Hematopoietic multipotent progenitor cell (in vitro differentiated cells): ENCODE data around the gene NAT16. TPM values are rescaled to one million over a fixed set of nuclear protein-coding genes. Genes with fewer than 3 reads are reported as not detected.
A peak's percentile ranks its signal among the peaks of the same experiment; 100 is the strongest.

Experiments
- DNase-seq, 3 donors: peaks; one replicate each; pipeline ENCODE4 v3.0.0-alpha.2; 2011 to 2015; ENCODE audit warnings: low read depth in 2 of 3, low spot score in 2 of 3
- total RNA-seq: library from RNA; depleted of rRNA; stranded (reverse); fragments of >200 nt; gene quantifications from one replicate; pipeline ENCODE4 v1.2.3, GENCODE V29; 2012

NAT16 gene
- total RNA-seq, 1 donor: not detected

DNA sequence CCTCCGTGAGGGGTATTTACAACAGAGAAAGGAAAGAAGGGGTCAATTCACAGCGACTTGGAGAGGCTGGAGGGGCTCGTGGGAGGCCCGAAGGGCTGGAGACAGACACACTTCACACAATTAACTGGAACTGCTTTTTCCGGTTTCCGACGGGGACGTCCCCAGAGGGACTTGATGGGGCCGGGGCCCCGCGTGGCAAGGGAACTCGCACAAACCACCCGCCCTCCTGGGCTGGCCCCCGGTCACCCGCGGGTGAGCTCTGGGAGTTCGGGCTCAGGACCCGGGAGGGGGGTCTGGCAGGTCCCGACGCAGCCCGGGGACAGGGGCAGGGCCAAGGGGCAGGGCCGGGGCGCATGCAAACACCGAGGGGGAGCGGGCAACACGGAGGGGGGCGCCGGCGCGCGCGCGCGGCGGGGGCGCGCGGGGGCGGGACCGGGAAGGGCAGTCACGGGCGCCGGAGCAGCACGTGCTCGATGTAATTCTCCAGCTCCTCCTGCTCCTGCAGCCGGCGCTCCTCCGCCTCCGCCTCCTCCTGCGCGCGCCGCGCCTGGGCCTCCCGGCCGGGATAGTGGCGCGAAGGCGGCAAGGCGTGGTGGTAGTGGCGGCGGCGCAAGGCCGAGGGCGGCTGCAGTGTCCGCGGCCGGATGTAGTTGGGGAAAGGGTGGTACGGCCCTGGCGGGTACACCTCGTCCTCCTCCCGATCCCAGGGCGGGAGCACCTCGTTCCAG, 17.4 kb downstream of the NAT16 start:
- no peak for DNase-seq

DNA sequence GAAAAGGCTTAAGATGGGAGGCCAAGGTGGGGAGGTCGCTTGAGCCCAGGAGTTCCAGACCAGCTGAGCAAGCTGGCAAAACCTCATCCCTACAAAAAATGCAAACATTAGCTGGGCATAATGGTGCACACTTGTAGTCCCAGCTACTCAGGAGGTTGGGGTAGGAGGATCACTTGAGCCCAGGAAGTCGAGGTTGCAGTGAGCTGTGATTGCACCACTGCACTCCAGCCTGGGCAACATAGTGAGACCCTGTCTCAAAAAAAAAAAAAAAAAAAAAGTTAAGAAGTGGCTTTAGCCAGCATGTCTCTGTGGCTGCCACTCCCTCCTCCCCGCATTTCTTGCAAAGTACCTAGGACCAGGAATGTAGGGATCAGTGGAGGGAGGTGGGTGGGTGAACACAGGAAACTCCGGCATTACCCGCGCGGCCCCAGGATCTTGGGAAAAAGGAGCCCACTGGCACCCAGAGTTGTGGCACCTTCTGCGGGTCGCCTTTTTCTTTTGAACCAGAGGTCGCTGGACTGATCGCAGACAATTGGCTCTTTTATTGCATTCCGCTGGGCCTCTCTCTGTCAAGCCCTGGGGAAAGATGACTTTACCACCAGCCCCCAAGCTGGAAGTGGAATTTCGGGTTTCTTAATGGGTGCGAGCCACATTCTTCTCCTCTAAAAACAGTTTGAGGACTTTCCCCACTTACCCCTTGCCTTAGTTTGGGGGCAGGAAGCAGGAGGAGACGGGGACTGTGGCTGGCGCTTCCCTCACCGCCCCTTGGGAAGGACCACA, 18.2 kb downstream of the NAT16 start:
- DNase-seq: no peak

DNA sequence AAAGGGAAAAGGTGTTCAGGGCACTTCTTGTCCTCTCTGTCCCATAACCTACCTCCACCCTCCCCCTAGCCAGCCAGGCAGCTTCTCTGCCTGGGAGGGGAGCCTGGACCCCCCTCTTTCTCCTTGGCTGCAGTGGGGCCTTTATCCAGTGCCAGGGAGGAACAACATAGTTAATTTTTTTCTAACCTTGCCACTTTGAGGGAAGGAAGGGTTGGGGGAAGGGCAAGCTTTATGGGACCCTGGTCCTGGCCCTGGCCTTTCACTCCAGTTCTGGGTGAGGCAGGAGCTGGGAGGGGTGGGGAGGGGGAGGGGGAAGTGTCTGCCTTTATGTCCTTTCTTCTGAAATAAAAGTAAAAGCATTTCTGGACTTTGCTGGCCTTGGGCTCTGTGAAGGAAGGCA, 19.2 kb downstream of the NAT16 start:
- no peak for DNase-seq

DNA sequence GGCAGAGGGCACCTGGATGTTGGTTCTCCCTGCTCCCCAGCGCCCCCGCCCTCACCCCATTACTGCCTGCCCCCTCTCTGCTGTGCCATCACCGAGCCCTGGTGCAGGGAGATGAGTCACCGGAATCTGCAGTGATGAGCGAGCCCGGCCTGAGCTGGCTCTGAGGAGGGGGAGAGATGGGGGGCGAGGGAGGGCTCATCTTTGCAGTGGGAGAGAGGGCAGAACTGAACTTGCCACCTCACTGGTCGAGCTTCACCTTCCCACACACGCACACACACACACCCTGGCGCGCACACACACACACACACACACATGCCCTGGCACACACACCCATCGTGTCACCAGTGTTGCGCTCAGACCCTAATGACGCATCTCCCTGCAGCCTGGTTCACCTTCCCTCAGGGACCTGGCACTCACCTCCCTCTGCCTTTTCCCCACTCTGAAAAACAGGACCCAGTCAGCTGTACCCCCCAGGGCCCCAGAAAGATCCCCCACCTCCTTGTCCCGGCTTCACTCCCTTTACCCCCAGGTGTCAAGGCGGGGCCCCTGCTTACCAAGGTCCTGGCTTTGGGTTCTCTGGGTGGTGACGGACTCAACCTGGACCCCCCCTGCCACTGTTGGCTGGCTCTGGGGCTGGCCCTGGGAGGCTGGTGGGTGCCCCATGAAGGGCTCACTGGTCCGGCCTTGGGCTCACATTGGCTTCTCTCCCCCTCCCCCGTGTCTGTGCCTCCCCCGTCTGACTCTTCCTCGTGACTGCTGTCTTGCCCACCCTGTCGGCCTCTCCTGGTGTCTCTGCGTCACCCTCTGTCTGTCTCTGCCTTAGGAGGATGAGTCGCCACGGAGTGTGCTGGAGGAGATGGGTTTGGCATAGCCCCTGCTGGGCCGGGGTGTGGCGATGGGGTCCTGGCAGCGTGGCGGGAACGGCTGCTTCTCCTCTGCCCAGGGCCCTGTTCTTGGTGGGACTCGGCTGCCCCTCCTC, 20.1 kb downstream of the NAT16 start:
- DNase-seq: no peak

DNA sequence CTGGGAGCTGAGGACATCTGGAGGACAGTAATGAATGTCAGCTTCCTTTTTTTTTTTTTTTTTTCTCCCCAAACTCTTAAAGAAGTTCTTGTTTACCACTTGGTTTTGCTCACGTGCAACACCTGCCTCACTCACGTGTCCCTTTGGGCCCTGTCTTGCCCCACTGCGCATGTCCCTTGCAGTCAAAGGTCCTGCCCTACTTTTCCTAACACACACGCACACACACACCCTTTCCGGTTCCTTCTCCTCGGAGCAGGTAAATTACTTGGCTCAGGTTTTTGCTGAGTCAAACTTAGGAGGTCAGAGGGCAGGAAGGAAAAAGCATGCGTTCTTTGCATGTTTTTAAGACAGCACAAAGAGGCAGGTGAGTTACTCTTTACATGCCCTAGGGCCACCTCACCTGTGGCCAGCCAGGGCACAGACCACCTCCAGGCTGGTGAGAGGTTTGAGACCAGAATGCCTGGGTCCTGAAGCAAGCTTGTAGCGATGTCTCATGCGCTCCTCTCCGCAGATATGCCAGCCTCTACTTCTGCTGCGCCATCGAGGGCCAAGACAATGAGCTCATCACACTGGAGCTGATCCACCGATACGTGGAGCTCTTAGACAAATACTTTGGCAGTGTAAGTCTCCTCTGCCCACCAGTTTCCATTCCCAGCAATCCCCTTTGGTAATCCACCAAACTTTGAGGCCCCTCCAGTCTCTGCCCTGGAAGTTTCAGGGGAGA, 23.1 kb downstream of the NAT16 start:
- DNase-seq: no peak

DNA sequence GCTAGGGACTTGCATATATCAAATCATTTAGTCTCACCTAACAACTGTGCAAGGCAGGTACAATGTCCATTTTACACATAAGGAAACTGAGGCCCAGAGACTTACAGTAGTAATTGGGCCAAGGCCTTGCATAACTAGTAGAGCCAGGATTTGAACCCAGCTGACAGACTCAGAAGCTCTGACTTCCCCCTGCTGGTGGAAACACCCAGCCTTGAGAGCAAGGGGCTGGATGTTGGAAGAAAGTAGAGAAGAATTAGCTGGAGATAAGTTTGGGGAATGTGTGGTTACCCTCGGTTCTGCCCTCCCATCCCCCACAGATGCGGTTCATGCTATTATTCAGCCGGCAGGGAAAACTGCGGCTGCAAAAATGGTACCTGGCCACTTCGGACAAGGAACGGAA, 23.8 kb downstream of the NAT16 start:
- no peak for DNase-seq

DNA sequence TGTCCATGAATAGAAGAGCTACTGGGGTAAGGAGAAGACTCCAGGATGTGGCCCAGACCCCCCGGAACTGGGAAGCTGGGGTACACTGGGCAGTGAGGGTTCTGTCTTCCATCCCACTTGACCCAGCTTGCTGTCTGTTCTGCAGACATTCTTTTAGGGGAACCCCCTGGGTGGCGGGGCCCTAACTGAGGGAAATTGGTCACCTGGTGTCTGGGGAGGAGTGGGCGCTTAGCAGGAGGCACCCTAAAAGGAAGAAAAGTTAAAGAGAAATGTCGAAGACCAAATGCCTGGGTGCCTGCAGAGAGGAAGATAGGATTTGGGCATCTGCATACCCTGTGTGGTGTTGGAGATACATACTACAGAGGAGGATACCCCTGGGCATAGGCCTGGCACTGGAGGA, 24.8 kb downstream of the NAT16 start:
- DNase-seq: no peak

DNA sequence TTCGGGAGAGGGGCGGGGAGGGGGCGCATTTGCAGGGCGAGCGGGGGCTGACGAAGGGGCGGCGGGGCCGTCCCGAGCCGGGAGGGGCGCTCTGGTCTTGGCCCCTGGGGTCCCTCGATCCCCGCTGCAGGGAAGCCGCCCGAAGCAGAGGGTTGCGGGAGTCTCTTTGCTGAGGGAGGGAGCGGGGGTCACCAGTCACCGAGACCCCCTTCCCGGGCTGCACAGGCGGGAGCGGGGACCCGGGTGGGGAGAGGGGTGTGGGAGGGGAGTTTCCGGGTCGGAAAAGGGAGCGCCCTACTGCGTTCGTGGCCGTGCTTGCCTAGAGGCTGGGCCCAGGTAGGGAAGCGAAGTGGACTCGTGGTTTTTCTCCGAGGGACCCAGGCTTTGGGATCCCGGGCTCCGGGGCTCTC, 25.4 kb downstream of the NAT16 start:
- no peak for DNase-seq

DNA sequence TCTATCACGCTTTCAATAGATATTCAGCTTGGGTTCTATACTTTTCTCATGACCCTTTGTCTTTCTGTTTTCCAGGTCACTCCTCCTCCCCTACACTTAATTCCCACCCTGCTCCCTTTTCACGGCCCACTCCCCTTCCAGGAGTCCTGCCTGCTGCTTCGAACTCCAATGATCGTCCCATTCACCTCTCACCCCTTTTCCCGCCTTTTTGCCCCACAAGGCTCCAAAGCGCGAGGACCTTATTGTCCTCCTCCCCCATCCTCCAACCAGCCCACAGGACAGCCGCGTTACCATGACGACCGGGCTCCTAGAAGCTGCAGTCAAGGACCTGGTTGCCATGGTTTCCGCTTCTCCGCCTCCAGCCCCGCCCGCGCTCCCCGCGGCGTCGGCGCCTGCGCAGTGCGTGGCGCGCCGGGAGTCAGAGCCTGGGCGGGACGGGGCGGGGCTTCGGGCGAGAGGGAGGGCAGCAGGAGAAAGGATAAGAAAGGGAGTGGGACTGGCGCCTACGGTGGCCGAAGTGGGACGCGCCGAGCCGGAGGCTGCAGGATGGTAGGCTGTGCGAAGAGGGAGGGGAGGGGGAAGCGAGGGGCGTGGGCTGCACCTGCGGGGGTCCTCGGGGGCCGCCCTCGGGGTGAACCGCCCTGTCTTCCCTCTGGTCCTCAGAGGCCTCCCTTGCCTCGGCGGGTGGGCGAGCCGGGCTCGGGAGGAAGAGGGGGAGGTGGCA, 26.0 kb downstream of the NAT16 start, which contains the start of gene AP1S1:
AP1S1 (plus strand) TSS at position 508 of the 724 bp plus-strand sequence; CDS start at position 547, 39 bp downstream.
- peak; percentile 90 to 93 (median 90) for DNase-seq

DNA sequence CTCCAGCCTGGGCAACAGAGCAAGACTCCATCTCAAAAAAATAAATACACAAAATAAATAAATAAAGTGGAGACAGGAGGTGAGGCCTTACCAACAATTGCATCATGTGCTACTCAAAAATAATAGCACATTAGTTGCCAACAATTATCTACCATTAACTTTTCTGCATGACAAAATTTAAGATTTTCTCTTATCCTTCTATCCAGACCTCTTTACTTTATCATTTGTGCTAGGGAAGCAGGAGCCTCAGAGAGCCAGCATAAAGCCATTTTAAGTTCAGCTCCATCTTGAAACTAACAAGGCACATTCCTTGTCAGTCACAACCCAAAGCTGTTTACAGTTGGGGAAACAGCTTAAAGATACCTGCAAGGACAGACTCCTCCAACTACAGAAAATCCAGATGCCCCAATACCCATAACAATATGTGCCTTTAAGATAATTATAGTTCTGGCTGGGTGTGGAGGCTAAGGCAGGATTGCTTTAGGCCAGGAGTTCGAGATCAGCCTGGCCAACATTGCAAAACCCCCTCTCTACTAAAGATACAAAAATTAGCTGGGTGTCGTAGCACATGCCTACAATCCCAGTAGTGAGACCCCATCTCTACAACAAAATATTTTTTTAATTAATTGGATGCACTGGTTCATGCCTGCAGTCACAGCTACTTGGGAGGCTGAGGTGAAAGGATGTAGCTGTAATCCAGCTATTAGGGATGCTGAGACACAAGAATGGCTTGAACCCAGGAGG, 28.0 kb downstream of the NAT16 start:
- DNase-seq: no peak

DNA sequence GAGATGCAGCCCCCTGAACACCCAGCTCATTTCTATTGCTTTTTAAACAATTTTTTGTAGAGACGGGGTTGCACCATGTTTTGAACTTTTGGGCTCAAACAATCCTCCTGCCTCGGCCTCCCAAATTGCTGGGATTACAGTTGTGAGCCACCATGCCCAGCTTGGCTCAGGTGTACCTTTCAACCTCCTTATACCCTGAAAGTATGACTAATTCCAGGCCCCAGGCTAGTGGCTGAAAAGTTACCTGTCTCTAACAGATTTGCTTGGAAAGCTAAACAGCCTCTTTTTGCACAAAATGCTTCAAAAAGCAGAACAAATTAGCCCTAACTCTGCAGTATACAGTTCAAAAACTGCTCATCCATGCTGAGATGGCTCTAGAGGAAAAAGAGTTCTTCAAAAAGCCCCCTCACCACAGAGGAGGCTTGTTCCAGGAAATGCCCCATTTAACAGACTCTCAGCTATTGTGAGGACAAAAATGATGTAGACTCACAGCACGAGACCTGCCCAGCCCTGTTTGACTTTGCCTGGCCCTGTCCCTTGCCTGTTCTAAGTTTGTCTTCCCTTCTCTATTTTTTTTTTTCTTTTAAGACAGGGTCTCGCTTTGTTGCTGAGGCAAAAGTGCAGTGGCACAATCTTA, 39.2 kb downstream of the NAT16 start:
- DNase-seq: no peak

DNA sequence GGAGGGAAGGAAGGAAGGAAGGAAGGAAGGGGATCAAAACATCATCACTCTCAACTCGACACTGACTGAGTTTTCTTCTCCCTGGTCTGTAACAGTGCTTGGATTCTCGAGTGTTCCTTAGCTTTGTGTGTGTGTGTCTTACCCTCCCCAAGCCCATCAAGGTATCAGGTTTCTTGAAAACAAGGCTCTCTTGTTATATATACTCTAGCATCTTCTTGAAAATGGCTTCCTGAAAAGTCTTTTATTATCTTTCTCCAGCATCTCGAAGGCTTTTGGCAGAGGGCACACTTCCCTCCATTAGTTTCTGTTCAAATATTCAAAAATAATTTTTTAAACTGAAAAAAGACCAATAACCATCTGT, 39.8 kb downstream of the NAT16 start:
- no peak for DNase-seq

DNA sequence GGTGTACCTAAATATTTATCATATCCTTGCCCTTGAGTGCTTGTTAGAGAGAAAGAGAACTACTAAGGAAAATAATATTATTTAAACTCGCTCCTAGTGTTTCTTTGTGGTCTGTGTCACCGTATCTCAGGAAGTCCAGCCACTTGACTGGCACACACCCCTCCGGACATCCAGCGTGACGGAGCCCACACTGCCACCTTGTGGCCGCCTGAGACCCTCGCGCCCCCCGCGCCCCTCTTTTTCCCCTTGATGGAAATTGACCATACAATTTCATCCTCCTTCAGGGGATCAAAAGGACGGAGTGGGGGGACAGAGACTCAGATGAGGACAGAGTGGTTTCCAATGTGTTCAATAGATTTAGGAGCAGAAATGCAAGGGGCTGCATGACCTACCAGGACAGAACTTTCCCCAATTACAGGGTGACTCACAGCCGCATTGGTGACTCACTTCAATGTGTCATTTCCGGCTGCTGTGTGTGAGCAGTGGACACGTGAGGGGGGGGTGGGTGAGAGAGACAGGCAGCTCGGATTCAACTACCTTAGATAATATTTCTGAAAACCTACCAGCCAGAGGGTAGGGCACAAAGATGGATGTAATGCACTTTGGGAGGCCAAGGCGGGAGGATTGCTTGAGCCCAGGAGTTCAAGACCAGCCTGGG, 41.8 kb downstream of the NAT16 start:
- DNase-seq: peak in 2 of 3 donors; percentile 96 to 98

DNA sequence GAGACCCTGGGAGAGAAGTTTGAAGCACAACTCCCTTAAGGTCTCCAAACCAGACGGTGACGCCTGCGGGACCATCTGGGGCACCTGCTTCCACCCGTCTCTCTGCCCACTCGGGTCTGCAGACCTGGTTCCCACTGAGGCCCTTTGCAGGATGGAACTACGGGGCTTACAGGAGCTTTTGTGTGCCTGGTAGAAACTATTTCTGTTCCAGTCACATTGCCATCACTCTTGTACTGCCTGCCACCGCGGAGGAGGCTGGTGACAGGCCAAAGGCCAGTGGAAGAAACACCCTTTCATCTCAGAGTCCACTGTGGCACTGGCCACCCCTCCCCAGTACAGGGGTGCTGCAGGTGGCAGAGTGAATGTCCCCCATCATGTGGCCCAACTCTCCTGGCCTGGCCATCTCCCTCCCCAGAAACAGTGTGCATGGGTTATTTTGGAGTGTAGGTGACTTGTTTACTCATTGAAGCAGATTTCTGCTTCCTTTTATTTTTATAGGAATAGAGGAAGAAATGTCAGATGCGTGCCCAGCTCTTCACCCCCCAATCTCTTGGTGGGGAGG, 42.4 kb downstream of the NAT16 start:
- no peak for DNase-seq

DNA sequence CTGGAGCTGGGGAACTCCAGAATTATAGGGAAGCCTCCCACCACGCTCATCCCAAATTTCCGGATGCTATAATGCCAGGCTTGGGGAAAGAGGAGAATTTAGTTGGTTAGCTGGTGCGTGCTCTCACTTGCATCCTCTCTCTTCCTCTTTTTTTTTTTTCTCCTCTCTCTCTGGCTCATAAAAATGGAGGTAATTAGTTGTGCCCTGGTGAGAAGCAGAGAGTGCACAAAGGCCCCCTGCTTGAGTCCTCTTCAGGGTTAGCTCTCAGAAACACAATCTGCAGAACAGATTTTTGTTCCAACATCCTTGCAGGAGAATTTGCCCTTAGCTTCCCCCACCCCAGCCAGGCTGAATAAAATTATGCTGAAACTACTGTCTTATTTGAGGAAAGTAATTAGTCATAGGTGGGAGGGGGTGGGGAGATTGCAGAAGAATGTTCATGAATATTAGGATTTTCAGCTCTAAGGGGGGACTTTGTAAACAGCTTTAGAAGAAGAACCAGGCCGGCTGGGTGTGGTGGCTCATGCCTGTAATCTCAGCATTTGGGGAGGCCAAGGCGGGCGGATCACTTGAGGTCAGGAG, 45.6 kb downstream of the NAT16 start:
- DNase-seq: no peak

DNA sequence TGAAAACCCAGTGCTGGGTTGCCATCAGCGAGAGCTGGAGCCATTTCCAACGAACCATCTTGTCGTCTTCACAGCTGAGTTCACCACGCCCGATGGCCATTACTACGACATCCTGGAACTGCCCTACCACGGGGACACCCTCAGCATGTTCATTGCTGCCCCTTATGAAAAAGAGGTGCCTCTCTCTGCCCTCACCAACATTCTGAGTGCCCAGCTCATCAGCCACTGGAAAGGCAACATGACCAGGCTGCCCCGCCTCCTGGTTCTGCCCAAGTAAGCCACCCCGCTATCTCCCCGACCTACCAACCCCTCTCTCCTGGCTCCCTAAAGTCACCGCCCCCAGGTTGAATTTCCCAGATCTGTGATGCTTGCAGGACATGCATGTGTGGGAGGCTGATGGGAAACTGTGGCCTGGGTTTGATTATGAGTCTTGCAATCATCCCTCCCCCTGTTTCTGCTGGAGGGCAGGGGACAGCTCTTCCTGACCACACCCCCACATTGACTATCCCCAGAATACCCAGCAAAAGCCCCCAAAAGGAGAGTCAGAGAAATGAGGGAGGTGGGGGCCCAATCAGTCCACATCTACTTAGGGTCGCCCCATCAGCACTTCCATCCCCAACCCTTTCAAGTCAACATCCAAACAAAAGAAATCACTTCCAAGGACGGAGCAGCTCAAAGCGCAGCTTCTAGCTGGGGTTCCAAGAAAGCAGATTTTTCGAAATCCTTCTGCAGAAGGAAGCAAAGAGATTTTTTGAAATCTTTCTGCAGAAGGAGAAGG, 46.3 kb downstream of the NAT16 start:
- no peak for DNase-seq
